NCI-H82 (cell line): ENCODE data around the gene ADGRV1.
"Not testable (repeated sequence)": the region's sequence is repeated elsewhere in the genome, so short reads cannot be mapped to it uniquely, and the experiment has no call there.

Experiments used
- DNase-seq: peaks from one replicate; lab custom pipeline; 2025; lab: John Stamatoyannopoulos, UW

ADGRV1 gene

GRCh38 chr5:91032125-91032524, 473.5 kb downstream of the ADGRV1 start:
- no peak for DNase-seq

GRCh38 chr5:91033370-91033769, 474.8 kb downstream of the ADGRV1 start:
- DNase-seq: no peak

GRCh38 chr5:91038180-91038808, 479.7 kb downstream of the ADGRV1 start:
- no peak for DNase-seq

- not testable (repeated sequence) for DNase-seq
Measured at GRCh38 chr5:91041132-91041531, 482.5 kb downstream of the ADGRV1 start.

- DNase-seq: no peak
Measured at GRCh38 chr5:91042247-91042935, 483.8 kb downstream of the ADGRV1 start.

GRCh38 chr5:91042936-91043255, 484.3 kb downstream of the ADGRV1 start:
- DNase-seq: no peak

GRCh38 chr5:91048073-91048472, 489.5 kb downstream of the ADGRV1 start:
- no peak for DNase-seq

- DNase-seq: no peak
Measured at GRCh38 chr5:91049112-91049511, 490.5 kb downstream of the ADGRV1 start.

- DNase-seq: no peak
Measured at GRCh38 chr5:91049800-91050199, 491.2 kb downstream of the ADGRV1 start.

GRCh38 chr5:91052411-91052810, 493.8 kb downstream of the ADGRV1 start:
- not testable (repeated sequence) for DNase-seq

- DNase-seq: no peak
Measured at GRCh38 chr5:91052977-91053740, 494.6 kb downstream of the ADGRV1 start.

GRCh38 chr5:91053741-91054025, 495.1 kb downstream of the ADGRV1 start:
- no peak for DNase-seq

GRCh38 chr5:91058155-91058554, 499.6 kb downstream of the ADGRV1 start:
- DNase-seq: no peak

- DNase-seq: no peak
Measured at GRCh38 chr5:91058575-91058974, 500.0 kb downstream of the ADGRV1 start.

- no peak for DNase-seq
Measured at GRCh38 chr5:91059409-91059808, 500.8 kb downstream of the ADGRV1 start.

GRCh38 chr5:91061094-91061493, 502.5 kb downstream of the ADGRV1 start:
- DNase-seq: no peak

GRCh38 chr5:91061946-91062562, 503.5 kb downstream of the ADGRV1 start:
- DNase-seq: no peak

GRCh38 chr5:91063098-91063690, 504.6 kb downstream of the ADGRV1 start:
- DNase-seq: not testable (repeated sequence)

GRCh38 chr5:91065496-91065895, 506.9 kb downstream of the ADGRV1 start:
- no peak for DNase-seq

- no peak for DNase-seq
Measured at GRCh38 chr5:91069364-91069763, 510.8 kb downstream of the ADGRV1 start.

- no peak for DNase-seq
Measured at GRCh38 chr5:91070761-91071550, 512.4 kb downstream of the ADGRV1 start.

- DNase-seq: no peak
Measured at GRCh38 chr5:91072881-91073280, 514.3 kb downstream of the ADGRV1 start.
